NCI-H2196 treated with DMSO at 0.1 percent for 48 hours (cell line): ENCODE data around the gene PRSS22.
A peak's percentile ranks its signal among the peaks of the same experiment; 100 is the strongest.
"Not testable (repeated sequence)": the region's sequence is repeated elsewhere in the genome, so short reads cannot be mapped to it uniquely, and the experiment has no call there.

ENCODE experiments used
- DNase-seq: peaks from one replicate; lab custom pipeline; 2025; ENCODE audit not compliant: unreplicated experiment; lab: John Stamatoyannopoulos, UW

The PRSS22 gene, protein sequence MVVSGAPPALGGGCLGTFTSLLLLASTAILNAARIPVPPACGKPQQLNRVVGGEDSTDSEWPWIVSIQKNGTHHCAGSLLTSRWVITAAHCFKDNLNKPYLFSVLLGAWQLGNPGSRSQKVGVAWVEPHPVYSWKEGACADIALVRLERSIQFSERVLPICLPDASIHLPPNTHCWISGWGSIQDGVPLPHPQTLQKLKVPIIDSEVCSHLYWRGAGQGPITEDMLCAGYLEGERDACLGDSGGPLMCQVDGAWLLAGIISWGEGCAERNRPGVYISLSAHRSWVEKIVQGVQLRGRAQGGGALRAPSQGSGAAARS

DNA sequence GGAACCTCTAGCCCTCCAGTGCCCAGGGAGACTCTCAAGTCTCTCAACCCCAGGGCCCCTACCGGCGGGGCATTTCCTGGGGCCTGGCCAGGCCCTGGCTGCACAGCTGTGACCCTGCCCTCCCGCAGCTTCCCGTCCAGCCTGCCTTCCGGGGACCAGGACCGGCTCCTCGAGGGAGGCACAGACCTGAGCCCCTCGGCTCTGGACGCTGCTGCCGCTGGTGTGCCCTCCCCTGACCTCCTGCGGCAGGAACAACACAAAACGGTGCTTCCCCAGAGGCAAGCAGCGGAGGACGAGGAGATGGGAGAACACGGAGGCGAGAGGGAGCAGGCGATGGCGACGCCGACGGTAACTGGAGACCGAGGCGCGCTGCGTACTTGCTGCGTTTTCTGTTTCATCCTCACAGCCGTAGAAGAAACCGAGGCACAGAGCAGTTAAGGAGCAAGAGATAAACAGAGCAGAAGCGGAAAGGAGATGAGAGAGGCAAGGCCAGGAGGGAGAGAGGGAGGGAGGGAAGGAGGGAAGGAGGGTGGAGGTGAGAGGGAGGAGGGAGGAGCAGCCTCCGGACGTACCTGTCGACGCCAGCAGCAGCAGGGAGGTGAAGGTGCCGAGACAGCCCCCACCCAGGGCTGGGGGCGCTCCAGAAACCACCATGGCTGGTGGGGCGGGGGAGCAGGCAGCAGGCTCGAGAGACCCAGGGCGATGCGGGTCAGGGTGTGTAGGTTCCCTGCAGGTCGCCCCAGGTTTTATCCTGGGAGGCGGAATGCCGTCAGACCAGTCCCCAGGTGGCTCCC is at the start of gene PRSS22:
PRSS22 (minus strand) TSS at position 720 of the 794 bp plus-strand sequence; CDS start at position 654, 66 bp downstream.
- DNase-seq, result peak; percentile 31

DNA sequence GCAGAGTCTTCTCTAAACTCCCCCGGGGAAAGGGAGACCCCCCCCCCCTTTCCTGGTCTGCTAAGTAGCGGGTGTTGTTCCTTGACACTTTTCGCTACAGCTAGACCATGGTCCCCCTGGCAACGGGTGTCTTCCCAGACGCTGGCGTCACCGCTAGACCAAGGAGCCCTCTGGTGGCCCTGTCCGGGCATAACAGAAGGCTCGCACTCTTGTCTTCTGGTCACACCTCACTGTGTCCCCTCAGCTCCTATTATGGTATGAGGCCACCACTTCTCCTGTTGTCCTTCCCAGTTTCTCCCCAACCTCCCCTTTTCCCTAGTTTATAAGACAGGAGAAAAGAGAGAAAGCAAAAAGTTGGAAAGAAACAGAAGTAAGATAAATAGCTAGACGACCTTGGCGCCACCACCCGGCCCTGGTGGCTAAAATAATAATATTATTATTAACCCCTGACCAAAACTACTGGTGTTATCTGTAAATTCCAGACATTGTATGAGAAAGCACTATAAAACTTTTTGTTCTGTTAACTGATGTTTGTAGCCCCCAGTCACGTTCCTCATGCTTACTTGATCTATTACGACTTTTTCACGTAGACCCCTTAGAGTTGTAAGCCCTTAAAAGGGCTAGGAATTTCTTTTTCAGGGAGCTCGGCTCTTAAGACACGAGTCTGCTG is 49.2 kb upstream of the PRSS22 start:
- DNase-seq, result not testable (repeated sequence)

DNA sequence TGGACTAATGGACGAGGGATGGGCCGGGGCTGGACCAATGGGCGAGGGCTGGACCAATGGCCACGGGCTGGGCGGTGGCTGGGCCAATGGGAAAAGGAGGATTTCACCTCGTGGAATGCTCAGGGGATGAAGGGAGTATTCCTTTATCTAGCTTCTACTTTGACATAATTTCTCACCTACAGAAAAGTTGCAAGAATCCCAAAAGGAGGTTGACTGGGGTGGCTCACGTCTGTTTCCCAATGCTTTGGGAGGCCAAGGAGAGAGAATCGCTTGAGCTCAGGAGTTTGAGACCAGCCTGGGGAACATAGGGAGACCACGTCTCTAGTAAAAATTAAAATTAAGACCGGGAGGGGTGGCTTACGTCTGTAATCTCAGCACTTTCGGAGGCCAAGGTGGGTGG is 48.0 kb upstream of the PRSS22 start:
- DNase-seq, result no peak

DNA sequence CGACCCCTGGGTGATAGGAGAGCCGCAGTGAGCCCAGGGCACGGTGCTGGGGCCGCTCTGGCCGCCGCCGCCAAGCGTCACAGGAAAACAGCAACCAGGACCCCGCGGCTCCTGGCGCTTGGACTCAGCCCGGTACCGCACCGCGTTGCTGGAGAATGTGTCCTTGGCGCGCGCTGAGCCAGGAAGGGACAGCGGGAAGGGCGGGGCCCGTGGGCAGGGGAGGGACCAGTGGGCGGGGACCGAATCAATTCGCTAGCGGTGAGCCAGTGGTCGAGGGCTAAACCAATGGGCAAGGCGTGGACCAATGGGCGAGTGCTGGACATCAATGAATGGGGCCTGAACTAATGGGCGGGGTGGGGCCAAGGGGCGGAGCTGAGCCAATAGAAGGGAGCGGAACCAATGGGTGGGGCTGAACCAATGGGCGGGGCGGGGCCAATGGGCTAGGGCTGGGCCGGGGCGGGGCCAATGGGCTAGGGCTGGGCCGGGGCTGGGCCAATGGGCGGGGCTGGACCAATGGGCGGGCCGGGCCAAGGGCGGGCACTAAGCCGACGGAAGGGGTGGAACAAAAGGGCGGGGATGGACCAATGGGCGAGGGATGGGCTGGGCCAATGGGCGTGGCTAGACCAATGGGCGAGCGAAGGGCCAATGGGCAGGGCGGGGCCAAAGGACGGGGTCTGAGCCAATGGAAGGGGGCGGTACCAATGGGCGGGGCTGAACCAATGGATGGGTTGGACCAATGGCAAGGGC is 47.4 kb upstream of the PRSS22 start:
- peak; percentile 99 for DNase-seq

DNA sequence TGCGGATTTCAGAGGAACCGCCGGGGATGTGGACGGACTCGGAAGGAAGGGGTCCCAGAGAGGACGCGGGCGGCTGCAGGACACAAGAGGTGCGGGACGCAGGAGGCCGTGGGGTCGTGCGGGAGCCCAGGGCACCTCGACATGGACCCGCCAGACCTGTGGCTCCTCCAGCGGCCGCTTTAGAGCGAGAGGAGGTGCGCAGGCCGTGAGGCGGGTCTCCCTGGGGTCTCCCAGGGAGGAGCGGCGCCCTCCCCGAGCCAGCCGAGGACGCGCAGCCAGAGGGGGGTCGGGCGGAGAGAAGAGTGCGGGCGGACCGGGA is 46.9 kb upstream of the PRSS22 start:
- no peak for DNase-seq

DNA sequence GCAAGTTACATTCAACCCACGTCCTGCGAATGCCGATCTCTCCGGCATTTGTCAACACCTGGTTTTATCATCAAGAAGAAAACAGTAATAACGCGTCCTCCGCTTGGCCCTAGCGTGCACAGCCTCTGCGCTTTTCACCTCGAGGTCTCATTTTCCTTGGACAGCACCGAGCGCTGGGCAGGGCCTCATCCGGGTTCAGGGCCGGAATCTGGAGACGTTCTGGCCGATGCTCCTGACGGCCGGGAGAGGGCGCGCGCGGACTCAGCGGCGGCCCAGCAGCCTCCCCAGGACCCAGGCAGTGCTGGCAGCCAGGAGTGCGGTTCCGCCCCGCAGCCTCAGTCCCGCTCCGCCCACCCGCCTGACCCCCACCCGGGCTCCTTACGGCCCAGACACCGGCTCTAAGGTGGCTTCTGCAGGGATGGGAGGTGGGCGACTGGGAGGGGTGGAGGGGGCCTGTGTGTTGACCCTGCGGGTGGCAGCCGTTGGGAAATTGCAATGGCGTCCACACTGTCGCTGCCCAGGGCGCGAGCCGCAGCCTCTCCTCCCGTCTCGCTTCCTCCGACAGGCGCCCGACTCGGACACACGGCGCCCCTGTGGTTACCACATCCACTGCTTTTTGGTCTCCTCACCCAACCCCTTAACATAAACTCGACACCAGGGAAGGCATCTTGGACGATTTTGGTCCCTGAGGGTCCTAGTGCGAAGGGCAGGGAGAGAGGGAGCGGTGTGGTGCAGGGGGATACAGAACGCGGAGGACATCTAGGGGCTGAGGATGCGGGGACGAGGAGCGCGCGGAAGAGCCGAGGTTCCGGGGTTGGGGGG is 46.3 kb upstream of the PRSS22 start:
- DNase-seq, result peak; percentile 87

DNA sequence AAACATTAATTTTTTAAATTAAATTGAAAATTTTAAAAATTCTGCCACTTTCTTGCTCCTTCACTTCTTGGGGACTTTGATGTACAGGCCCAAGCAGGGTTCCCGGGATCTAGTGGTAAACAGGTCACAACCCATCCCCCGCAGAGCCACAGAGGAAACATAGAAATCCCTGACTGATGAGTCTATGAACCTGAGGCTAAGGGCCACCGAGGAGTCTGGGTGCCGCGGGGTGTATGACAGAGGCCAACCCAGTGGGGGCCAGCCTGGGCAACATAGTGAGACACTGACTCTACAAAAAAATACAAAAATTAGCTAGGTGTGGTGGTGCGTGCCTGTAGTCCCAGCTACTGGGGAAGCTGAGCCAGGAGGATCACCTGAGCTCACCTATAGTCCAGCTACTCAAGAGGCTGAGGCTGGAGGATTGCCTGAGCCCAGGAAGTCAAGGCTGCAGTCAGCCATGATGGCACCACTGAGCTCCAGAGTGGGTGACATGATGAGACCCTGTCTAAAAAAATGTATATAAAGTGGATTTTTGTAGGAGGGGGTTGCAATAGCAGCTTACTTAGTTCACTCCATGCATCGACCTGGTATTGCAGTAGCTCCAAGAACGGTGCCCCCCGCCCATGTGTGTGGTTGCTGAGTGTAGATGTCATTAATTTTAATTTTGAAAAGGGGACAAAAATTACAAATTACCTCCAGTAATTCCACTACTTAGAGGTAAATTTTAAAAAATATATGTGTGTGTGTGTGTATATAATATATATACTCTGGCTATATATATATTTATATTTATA is 44.6 kb upstream of the PRSS22 start:
- no peak for DNase-seq

DNA sequence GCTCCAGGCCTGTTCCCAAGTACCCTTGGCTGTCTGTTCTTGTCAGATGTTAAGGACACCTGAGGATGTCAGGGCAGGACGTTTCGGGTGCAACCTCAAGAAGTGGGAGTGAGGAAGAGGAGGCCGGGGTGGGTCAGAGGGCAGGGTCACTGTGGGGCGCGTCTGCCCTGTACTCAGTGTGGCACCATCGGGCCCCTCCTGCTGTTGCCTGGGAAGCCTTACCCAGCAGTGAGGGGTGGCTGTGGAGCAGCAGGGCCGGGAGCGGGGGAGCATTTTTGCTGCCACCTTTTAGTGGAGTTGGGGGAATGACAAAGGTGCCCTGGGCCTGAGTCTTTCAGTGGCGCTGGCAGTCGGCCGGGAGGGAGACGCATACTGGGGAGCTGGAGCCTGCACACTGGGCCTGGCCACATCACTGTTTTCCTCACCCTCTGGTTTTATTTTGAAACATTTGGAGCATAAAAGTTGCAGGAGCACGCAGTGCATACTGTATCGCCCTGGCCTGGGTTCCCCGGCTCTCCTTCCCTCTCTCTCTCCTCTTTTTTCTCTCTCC is 42.6 kb upstream of the PRSS22 start:
- no peak for DNase-seq

DNA sequence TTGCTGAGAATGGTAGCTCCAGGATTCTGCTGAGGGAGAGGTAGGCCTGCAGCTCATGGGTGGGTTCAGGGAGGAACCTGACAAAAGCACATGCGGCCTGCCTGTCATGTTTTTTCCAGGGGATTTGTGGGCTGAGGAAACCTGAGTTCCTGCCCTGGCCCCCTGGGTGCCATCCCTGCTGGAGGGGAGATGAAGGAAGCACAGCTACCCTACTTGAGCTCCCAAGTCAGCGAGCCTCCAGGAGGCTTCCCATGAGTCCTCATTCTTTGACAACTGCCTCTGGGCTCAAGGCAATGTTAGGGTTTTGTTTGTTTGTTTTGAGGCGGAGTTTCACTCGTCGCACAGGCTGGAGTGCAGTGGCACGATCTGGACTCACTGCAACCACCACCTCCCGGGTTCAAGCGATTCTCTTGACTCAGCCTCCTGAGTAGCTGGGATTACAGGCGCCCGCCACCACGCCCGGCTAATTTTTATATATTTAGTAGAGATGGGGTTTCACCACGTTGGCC is 41.6 kb upstream of the PRSS22 start:
- no peak for DNase-seq

DNA sequence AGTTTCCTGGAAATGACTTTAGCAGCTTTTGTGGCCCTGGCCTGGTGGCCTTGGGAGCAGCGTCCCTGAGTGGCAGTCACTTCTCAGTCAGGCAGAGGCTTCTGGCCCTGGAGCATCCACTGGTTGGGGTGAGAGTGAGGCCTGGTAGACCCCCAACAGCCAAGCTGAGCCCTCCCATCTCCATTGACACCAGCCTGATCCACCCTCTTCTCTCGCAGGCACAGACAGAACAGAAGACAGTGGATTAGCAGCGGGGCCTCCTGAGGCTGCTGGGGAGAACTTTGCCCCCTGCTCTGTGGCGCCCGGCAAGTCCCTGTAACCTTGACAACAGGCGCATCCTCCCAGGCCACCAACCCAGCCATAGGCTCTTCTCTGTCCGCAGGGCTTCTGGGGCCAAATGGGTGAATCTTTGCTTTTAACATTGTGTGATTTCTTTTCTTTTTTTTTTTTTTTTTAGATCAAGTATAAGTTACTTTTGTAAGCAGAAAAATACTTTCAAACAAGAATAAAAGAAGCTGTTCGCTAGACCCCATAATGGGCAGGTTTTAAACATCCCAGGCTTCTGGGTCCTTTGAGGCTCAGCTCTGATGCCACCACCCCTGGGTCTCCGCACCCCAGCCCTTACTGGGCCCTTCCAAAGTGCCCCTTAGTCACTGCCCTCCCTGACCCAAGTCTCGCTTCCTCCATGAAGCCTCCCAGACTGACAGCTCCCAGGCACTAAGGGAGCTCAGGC is 41.0 kb upstream of the PRSS22 start:
- no peak for DNase-seq

DNA sequence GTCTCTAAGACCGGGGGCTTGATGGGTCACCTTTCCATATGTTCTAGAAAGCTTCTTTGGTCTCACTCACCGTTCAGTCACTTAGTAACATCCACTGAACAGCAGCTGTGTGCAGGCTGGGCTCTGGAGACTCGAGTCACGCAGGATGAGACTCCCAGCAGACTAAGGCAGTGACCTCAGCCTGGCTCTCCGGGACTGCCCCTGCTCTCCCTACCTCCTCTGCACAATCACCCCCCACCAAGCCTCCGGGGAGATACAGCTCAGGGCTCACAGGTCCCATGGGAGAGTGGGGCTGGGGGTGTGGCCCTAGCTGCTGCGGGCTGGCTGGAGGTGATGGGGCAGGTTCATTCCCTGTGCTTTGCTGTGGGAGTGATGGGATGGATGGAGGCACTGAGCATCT is 39.1 kb upstream of the PRSS22 start:
- DNase-seq, result no peak

DNA sequence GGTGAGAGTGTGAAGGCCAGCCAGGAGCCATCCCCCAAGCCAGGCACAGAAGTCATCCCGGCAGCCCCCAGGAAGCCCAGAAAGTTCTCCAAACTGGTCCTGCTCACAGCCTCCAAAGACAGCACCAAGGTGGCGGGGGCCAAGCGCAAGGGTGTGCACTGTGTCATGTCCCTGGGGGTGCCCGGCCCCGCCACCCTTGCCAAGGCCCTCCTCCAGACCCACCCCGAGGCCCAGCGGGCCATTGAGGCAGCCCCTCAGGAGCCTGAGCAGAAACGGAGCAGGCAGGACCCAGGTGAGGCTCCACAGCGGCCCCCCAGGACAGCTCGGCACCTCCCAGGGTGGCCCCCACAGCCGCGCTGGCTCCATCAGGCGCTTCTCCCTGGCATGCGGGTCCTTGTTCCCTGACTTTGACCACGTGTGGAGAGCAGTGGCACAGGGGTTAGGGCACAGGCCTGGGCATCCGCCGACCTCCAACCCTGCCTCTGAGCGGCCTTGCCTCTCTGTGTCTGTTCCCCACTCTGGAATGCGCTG is 38.6 kb upstream of the PRSS22 start:
- DNase-seq, result no peak

DNA sequence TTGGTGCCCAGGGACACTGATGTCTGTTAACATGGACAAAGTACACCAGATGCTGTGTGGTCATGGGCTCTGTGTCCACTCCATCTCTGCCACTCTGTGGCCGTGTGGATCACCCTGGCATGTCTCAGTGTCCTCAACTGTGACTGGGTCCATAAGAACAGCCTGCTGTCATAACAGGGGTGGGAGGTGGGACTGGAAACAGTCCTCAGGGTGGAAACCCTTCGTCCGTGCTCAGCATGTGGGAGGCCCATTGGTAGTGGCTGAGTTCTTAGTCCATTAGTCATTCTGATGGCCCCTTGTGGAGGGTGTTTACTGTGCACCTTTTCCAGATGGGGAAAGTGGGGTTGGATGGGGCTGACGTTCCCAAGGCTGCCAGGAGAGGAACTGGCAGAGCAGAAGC is 37.8 kb upstream of the PRSS22 start:
- no peak for DNase-seq

DNA sequence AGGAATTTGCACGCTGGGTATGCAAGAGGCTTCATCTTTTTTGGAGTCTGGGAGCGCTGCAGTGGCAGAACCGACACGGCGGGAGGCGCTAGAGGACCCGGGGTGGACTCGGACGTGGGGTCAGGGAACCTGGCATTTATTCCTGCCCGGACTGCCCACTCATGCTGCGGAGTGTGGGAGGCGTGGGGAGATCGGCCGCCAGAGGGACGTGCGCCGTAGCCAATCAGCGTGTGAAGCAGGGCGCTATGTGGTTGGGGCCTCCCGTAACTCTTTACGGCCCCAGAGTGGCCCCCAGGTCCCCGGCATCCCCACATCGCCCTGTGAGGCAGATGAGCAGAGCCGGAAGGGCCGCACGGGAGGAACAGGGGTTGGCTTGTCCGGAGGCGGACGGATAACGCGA is 36.3 kb upstream of the PRSS22 start:
- no peak for DNase-seq

DNA sequence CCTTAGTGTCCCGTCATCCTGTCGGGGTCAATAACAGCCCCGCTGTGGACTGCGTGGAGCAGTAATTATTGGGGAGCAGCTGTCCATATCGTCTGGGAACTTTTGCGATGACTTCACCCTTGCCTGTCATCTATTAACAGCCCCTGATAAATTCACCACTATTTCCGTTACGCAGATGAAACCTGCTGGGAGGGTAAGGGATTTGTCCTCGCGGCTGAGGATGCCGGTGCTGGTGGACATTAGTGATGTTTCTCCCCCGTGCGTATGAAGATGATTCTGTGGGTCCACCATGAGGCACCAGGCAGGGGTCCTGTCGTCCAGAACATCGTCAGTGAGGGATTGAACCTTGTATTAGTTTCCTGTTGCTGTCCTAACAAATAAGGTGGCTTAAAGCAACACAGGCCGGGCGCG is 26.1 kb upstream of the PRSS22 start:
- DNase-seq, result no peak

DNA sequence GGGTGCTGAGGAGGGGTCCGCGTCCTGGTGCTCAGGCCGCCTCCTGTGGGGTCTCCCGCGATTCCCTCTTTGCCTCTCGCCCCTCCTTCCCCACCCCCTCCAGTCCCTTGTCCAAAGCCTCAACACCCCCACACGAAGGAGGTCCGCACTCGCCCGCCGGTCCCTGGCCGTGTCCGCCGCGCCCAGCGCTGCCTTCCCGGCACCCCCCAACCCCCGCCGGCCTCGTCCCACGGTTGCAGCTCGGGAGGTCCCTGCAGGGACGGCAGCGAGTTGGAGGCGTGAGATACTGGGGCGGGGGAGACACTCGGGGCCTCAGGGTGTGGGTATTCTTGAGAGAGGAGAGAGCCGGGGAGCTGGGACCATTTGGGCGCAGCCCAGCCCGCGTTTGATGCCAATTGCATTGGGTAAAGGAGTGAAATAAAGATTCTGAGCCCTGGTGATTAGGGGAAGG is 25.5 kb upstream of the PRSS22 start:
- DNase-seq, result no peak

DNA sequence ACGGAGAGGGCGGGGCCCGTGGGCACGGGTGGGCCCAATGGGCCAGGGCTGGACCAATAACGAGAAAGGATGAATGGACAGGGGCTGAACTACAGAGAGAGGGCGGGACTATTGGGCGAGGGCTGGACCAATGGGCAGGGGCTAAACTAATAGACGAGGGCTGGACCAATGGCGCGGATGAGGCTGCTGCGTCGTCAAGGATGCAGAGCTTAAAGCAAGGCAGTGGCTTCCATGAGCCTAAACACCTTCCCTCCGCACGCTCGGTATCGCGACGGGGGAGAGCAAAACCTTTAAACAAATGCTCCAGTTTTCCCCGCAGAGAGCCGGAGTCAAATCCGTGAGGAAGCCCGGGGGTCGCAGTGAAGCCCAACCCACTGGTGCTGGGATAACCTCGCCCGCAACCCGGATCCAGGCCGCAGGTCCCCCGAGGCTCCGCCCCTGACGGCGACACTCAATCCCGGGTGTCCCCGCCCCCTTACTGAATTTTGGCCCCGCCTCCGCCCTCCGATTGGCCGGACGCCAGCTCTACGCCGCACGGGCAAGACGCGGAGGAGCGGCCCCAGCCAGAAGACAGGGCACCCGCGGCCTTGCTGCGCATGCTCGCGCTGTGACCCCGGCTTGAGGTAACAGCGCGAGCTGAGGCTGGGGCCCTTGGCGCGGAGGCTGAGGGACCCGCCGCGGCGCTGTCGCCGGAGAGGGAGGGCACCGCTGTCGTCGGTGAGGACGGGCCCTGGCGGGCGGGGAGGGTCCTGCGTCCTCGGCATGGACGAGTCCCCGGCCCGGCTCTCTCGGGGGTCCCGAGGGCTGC is 24.9 kb upstream of the PRSS22 start, which contains the start of gene FLYWCH2:
FLYWCH2 (plus strand) TSS at position 566 of the 808 bp plus-strand sequence. CDS start 13,235 bp downstream, outside the sequence.
- peak; percentile 97 for DNase-seq
